Gastrocnemius medialis (tissue), 4 donors: Measurements from ENCODE around the gene IZUMO3.

Experiments
- CTCF ChIP-seq, 5 experiments: fragments of 450-650 bp in 3 of 5; fragments of 200-600 bp in 2 of 5; sonication (generic) in 2 of 5; IDR thresholded peaks in 4 of 5; conservative IDR thresholded peaks in 1 of 5; 1 replicate in 4 of 5; 2 replicates in 1 of 5; pipeline ENCODE4 v1.5.1; 2016 to 2019; ENCODE audit warnings: antibody characterized with exemption in 5 of 5, mild to moderate bottlenecking in 3 of 5, moderate library complexity in 3 of 5
- POLR2A ChIP-seq, 2 donors: fragments of 450-650 bp; IDR thresholded peaks; one replicate each; pipeline ENCODE4 v1.6.1; 2017; ENCODE audit warnings: antibody characterized with exemption in 2 of 2, mild to moderate bottlenecking in 2 of 2, moderate library complexity in 2 of 2

GRCh38 chr9:24561957-24562356 is 16.3 kb upstream of the IZUMO3 start:
- TF ChIP-seq CTCF (IDR thresholded peaks at IDR 0.05 in 4 of 5, conservative IDR thresholded peaks at IDR 0.05 in 1 of 5) (no peak), POLR2A (IDR thresholded peaks at IDR 0.05) (no peak)
